IMR-90 (cell line): ENCODE data around the gene CIB2. TPM values are rescaled to one million over a fixed set of nuclear protein-coding genes. Genes with fewer than 3 reads are reported as not detected.

ENCODE experiments used
- ATAC-seq: fragments of 200-7000 bp; cut with Tn5 transposase; 2 replicates; pipeline ENCODE4 v1.9.1; 2020; ENCODE audit warnings: low read depth, mild to moderate bottlenecking, moderate library complexity
- BruUV-seq: library from RNA; stranded (reverse); fragments of 400-500 nt; replicated peaks from 2 replicates; lab custom pipeline; 2021; lab: Mats Ljungman, UMichigan
- CTCF ChIA-PET: fragments of 300-600 bp; formaldehyde crosslinking; extraction: SDS; loops from one replicate; lab custom pipeline; 2021; ENCODE audit warnings: antibody characterized with exemption; lab: Yijun Ruan, JAX
- POLR2A ChIA-PET: fragments of 300-600 bp; sonication (Branson Sonifier 250); formaldehyde crosslinking; loops from one replicate; lab custom pipeline; 2022; ENCODE audit warnings: antibody characterized with exemption; ENCODE audit not compliant: unreplicated experiment; lab: Charles Lee
- DNase-seq: peaks from one replicate; pipeline ENCODE4 v3.0.0; 2013
- H2AFZ ChIP-seq: replicated peaks from 2 replicates; pipeline ENCODE3; 2013; ENCODE audit warnings: low read length, mild to moderate bottlenecking; ENCODE audit not compliant: poor library complexity
- H2AK5ac ChIP-seq: 2 replicates; pipeline ENCODE4 v1.6.1; 2013; ENCODE audit warnings: low read depth, low read length, inconsistent platforms
- H2AK9ac ChIP-seq: replicated peaks from 2 replicates; pipeline ENCODE3; 2013; ENCODE audit warnings: mild to moderate bottlenecking, low read depth, low read length, moderate library complexity; ENCODE audit not compliant: poor library complexity
- H2BK120ac ChIP-seq: 2 replicates; pipeline ENCODE4 v1.6.1; 2013; ENCODE audit warnings: low read depth, low read length, inconsistent platforms
- H2BK15ac ChIP-seq: 3 replicates; pipeline ENCODE4 v1.6.1; 2013; ENCODE audit warnings: low read depth, low read length, inconsistent platforms
- H2BK20ac ChIP-seq: 2 replicates; pipeline ENCODE4 v1.6.1; 2013; ENCODE audit warnings: low read depth, mild to moderate bottlenecking, inconsistent platforms, low read length, moderate library complexity
- H2BK5ac ChIP-seq: 2 replicates; pipeline ENCODE4 v1.6.1; 2013; ENCODE audit warnings: mild to moderate bottlenecking, low read depth, low read length, inconsistent platforms; ENCODE audit not compliant: poor library complexity, severe bottlenecking
- H3K14ac ChIP-seq: replicated peaks from 2 replicates; pipeline ENCODE4 v1.6.1; 2013; ENCODE audit warnings: low read depth, low read length, inconsistent platforms
- H3K18ac ChIP-seq: 2 replicates; pipeline ENCODE4 v1.6.1; 2013; ENCODE audit warnings: low read depth, low read length, control low read depth
- H3K23ac ChIP-seq: 2 replicates; pipeline ENCODE4 v1.6.1; 2013; ENCODE audit warnings: low read depth, low read length, inconsistent platforms
- H3K27ac ChIP-seq: 2 replicates; pipeline ENCODE4 v1.5.1; 2013; ENCODE audit warnings: mild to moderate bottlenecking, control low read depth, low read length; ENCODE audit not compliant: insufficient read depth
- H3K27me3 ChIP-seq: 2 replicates; pipeline ENCODE4 v1.6.1; 2013; ENCODE audit warnings: low read length; ENCODE audit not compliant: control insufficient read depth, insufficient read depth
- H3K36me3 ChIP-seq: 2 replicates; pipeline ENCODE4 v1.6.1; 2013; ENCODE audit warnings: low read length, mixed read lengths; ENCODE audit not compliant: control insufficient read depth, insufficient read depth
- H3K4ac ChIP-seq: 2 replicates; pipeline ENCODE4 v1.6.1; 2013; ENCODE audit warnings: low read depth, low read length, inconsistent platforms
- H3K4me1 ChIP-seq: 2 replicates; pipeline ENCODE4 v1.6.1; 2013; ENCODE audit warnings: low read length, mixed read lengths; ENCODE audit not compliant: control insufficient read depth, insufficient read depth
- H3K4me2 ChIP-seq: 2 replicates; pipeline ENCODE4 v1.6.1; 2013; ENCODE audit warnings: low read depth, mild to moderate bottlenecking, control low read depth, low read length, moderate library complexity
- H3K4me3 ChIP-seq: 2 replicates; pipeline ENCODE4 v1.5.1; 2013; ENCODE audit warnings: low read depth, mild to moderate bottlenecking, control low read depth, low read length, moderate library complexity; ENCODE audit not compliant: insufficient read depth
- H3K56ac ChIP-seq: 2 replicates; pipeline ENCODE4 v1.6.1; 2013; ENCODE audit warnings: low read length, inconsistent platforms; ENCODE audit not compliant: insufficient read depth; ENCODE audit errors: extremely low read depth
- H3K79me1 ChIP-seq, 2 experiments: 2 replicates each; pipeline ENCODE4 v1.6.1; 2013; ENCODE audit warnings: low read length in 2 of 2, inconsistent platforms in 1 of 2, low read depth in 1 of 2
- H3K9ac ChIP-seq: 2 replicates; pipeline ENCODE4 v1.6.1; 2013; ENCODE audit warnings: low read depth, low read length, control low read depth
- H3K9me1 ChIP-seq: 2 replicates; pipeline ENCODE4 v1.6.1; 2013; ENCODE audit warnings: low read length, inconsistent platforms; ENCODE audit not compliant: insufficient read depth
- H3K9me3 ChIP-seq: 2 replicates; pipeline ENCODE4 v1.6.1; 2013; ENCODE audit warnings: low read length; ENCODE audit not compliant: control insufficient read depth, insufficient read depth
- H4K20me1 ChIP-seq: 2 replicates; pipeline ENCODE4 v1.6.1; 2013; ENCODE audit warnings: low read length, inconsistent platforms; ENCODE audit not compliant: insufficient read depth
- H4K5ac ChIP-seq: 2 replicates; pipeline ENCODE4 v1.6.1; 2013; ENCODE audit warnings: mild to moderate bottlenecking, low read depth, low read length, control low read depth
- H4K8ac ChIP-seq, 2 experiments: 2 replicates each; pipeline ENCODE4 v1.6.1; 2013; ENCODE audit warnings: low read depth in 2 of 2, low read length in 2 of 2, control low read depth in 1 of 2, inconsistent platforms in 1 of 2
- H4K91ac ChIP-seq: 2 replicates; pipeline ENCODE4 v1.6.1; 2013; ENCODE audit warnings: low read depth, low read length, inconsistent platforms; ENCODE audit not compliant: insufficient read depth
- BHLHE40 ChIP-seq: fragments of 150-350 bp; IDR thresholded peaks from 2 replicates; pipeline ENCODE4 v1.6.1; 2016; ENCODE audit warnings: mild to moderate bottlenecking, low read depth, low read length
- CEBPB ChIP-seq: IDR thresholded peaks from 2 replicates; pipeline ENCODE4 v1.6.1; 2012; ENCODE audit warnings: low read depth, low read length, improper control_type of control experiment
- CHD1 ChIP-seq: IDR thresholded peaks from 2 replicates; pipeline ENCODE4 v1.6.1; 2012; ENCODE audit warnings: low read depth, low read length, improper control_type of control experiment
- FOS ChIP-seq: fragments of 150-350 bp; IDR thresholded peaks from 2 replicates; pipeline ENCODE4 v1.6.1; 2016; ENCODE audit warnings: low read depth, low read length
- MAFK ChIP-seq: IDR thresholded peaks from 2 replicates; pipeline ENCODE4 v1.6.1; 2012; ENCODE audit warnings: low read depth, low read length, improper control_type of control experiment
- MAZ ChIP-seq: IDR thresholded peaks from 2 replicates; pipeline ENCODE4 v1.6.1; 2012; ENCODE audit warnings: low read depth, mild to moderate bottlenecking, low read length, improper control_type of control experiment, moderate library complexity, borderline replicate concordance
- MXI1 ChIP-seq: IDR thresholded peaks from 2 replicates; pipeline ENCODE4 v1.6.1; 2012; ENCODE audit warnings: low read depth, mild to moderate bottlenecking, low read length, moderate library complexity, borderline replicate concordance
- POLR2A ChIP-seq: IDR thresholded peaks from 2 replicates; pipeline ENCODE4 v1.6.1; 2012; ENCODE audit warnings: mild to moderate bottlenecking, low read depth, low read length
- RAD21 ChIP-seq: IDR thresholded peaks from 2 replicates; pipeline ENCODE4 v1.6.1; 2012; ENCODE audit warnings: low read length, improper control_type of control experiment
- RFX5 ChIP-seq: IDR thresholded peaks from 2 replicates; pipeline ENCODE4 v1.8.0; 2012; ENCODE audit warnings: low read depth, mild to moderate bottlenecking, low read length, moderate library complexity
- SMC3 ChIP-seq: fragments of 150-350 bp; IDR thresholded peaks from 2 replicates; pipeline ENCODE4 v1.6.1; 2016; ENCODE audit warnings: low read depth, mild to moderate bottlenecking, antibody characterized with exemption, low read length, moderate library complexity
- WGBS, 2 experiments: methylation state at CpG; one replicate each; pipeline versions ENCODE4 v1.1.5 to v1.1.7; 2013; ENCODE audit warnings: missing lambda C conversion rate in 2 of 2; ENCODE audit not compliant: insufficient read length in 1 of 2; ENCODE audit errors: extremely low coverage in 2 of 2; 5-methylcytosine and 5-hydroxymethylcytosine counted together
- dilution Hi-C: fragments of 300-500 bp; cut with HindIII; formaldehyde crosslinking; loops from one replicate; pipeline ENCODE4 v1.14.3; 2018; ENCODE audit warnings: low sequenced_read_pairs; ENCODE audit not compliant: unreplicated experiment
- in situ Hi-C: fragments of 300-500 bp; cut with MboI; formaldehyde crosslinking; loops from 3 replicates; pipeline ENCODE4 v1.14.3; 2019; ENCODE audit warnings: low sequenced_read_pairs, inconsistent platforms, mixed read lengths
- intact Hi-C: fragments of 100-400 bp; cut with micrococcal nuclease; formaldehyde crosslinking; loops from 2 replicates; pipeline ENCODE4 v1.10.0; 2022
- polyA plus RNA-seq, 3 experiments: library from polyadenylated mRNA; depleted of rRNA; stranded (reverse); fragments of >200 nt; gene quantifications; 2 replicates each; pipeline ENCODE4 v1.2.3, GENCODE V29; 2012; ENCODE audit warnings: low replicate concordance in 1 of 3
- total RNA-seq: library from RNA; depleted of rRNA; stranded (reverse); fragments of >200 nt; gene quantifications from 2 replicates; pipeline ENCODE4 v1.2.3, GENCODE V29; 2012
- TF ChIP-seq, protein P1 (sequence below): fragments of 150-350 bp; IDR thresholded peaks from 2 replicates; pipeline ENCODE4 v1.6.1; 2017; ENCODE audit warnings: mild to moderate bottlenecking, antibody characterized with exemption, low read length, low read depth
- TF ChIP-seq, protein P2 (sequence below): fragments of 150-350 bp; IDR thresholded peaks from 2 replicates; pipeline ENCODE4 v1.6.1; 2016; ENCODE audit warnings: low read depth, mild to moderate bottlenecking, low read length, moderate library complexity, borderline replicate concordance
- TF ChIP-seq, protein P3 (sequence below): conservative IDR thresholded peaks from 2 replicates; pipeline ENCODE4 v1.5.1; 2012; ENCODE audit warnings: mild to moderate bottlenecking, low read depth, low read length, improper control_type of control experiment

The CIB2 gene
- total and polyA plus RNA-seq, 2 of the 4 experiments (the other 2 are of a cell fraction): 2.2 to 2.4 TPM

DNA sequence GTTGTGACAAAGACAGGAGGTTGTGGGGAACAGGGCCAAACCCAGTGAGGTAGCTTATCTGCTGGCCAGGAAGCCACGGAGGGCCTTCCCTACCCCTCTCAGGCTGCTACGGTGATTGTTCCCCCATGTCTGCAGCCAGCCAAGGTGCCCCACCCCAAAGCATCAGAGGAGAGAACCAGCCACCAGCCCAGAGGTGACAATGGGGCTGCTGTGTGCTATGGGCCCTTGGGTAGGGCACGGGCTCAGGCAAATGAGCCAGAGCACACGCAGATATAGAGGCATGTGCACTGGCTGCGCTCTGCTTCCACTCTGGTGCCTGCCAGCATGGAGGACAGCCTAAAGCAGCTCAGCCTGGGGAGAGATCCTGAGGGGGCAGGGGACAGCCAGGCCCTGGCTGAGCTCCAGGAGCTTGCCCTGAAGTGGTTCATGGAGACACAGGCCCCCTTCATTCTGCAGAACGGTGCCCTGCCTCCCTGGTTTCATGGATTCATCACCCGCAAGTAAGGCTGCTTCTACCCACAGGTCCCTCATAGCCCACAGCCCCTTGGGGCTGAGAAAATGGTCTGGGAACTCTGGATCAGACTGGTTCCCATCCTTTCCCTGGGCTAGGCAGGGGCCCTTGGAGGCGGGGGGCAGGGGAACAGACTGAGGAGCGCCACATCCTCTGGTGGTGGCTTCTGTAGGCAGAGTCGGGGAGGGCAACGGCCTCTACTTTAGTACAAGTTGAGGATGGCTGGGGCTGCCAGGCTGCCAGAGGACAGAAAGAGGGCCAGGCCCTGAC lies 38.8 kb downstream of the CIB2 start, which contains the start of gene SH2D7:
TSS of gene SH2D7 (plus strand) at position 301 of the 781 bp plus-strand sequence. CDS start at position 325, 24 bp downstream.
- Histone ChIP-seq H3K56ac (no peak within 1 kb of the TSS), H3K27ac (peak within 1 kb of the TSS; percentile 9; the same call in 1 of the 2 replicates), H2AFZ (peak within 1 kb of the TSS; percentile 3), H3K79me1 (no peaks in the 10 kb centered on the region), H2BK20ac (peak within 1 kb of the TSS; percentile 29; the same call in 1 of the 2 replicates), H3K27me3 (peaks cover 22% of the 10 kb centered on the region), H2AK5ac (peak within 1 kb of the TSS; percentile 66), H3K4me1 (peaks cover 23% of the 10 kb centered on the region), H3K18ac (peak within 1 kb of the TSS; percentile 57), H3K4me3 (no peak within 1 kb of the TSS), H3K4me2 (peak within 1 kb of the TSS; percentile 21; the same call in 1 of the 2 replicates), H3K36me3 (no peaks in the 10 kb centered on the region), H3K9me3 (no peaks in the 10 kb centered on the region), H3K9me1 (peaks cover 16% of the 10 kb centered on the region), H4K5ac (peak within 1 kb of the TSS; percentile 16; the same call in 1 of the 2 replicates), H2AK9ac (peak within 1 kb of the TSS; percentile 25), H3K23ac (peak within 1 kb of the TSS; percentile 16; the same call in 1 of the 2 replicates), H2BK5ac (peak within 1 kb of the TSS; percentile 20), H2BK120ac (peak within 1 kb of the TSS; percentile 32), H4K91ac (peak within 1 kb of the TSS; percentile 35; the same call in 1 of the 2 replicates), H3K9ac (no peak within 1 kb of the TSS), H3K4ac (peak within 1 kb of the TSS; percentile 36), H3K14ac (peak within 1 kb of the TSS; percentile 37; the same call in 1 of the 2 replicates), H4K20me1 (peaks cover 17% of the 10 kb centered on the region), H2BK15ac (peak within 1 kb of the TSS; percentile 66; the same call in 1 of the 3 replicates), H4K8ac (no peak within 1 kb of the TSS)
- POLR2A ChIA-PET: no interaction called here
- CTCF ChIA-PET: interaction anchor here (1.8 to 2.5 kb wide), 2 partner anchors 10 to 16 kb away, joined by 7 to 10 read pairs; no protein-coding TSS in a partner anchor
- ATAC-seq: no peak
- WGBS, 2 experiments: 78% methylated on average over 3 of the region's 11 CpGs; no CpG with 5 or more reads in 1 of the 2 experiments
- DNase-seq: no peak
- in situ Hi-C loops (no loop called here), intact Hi-C loops (loop anchor here (5.0 kb wide), 1 partner anchor 85 kb away; no protein-coding TSS in a partner anchor), dilution Hi-C loops (no loop called here)
- no TSS peak for BruUV-seq
- TF ChIP-seq FOS (no peak), RAD21 (no peak), BHLHE40 (no peak), CEBPB (no peak), SMC3 (no peak), MAFK (no peak), POLR2A (no peak), MXI1 (no peak), RFX5 (no peak), MAZ (no peak), CHD1 (no peak)
- TF ChIP-seq, protein P1, sequence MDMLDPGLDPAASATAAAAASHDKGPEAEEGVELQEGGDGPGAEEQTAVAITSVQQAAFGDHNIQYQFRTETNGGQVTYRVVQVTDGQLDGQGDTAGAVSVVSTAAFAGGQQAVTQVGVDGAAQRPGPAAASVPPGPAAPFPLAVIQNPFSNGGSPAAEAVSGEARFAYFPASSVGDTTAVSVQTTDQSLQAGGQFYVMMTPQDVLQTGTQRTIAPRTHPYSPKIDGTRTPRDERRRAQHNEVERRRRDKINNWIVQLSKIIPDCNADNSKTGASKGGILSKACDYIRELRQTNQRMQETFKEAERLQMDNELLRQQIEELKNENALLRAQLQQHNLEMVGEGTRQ: no peak
- TF ChIP-seq, protein P2, sequence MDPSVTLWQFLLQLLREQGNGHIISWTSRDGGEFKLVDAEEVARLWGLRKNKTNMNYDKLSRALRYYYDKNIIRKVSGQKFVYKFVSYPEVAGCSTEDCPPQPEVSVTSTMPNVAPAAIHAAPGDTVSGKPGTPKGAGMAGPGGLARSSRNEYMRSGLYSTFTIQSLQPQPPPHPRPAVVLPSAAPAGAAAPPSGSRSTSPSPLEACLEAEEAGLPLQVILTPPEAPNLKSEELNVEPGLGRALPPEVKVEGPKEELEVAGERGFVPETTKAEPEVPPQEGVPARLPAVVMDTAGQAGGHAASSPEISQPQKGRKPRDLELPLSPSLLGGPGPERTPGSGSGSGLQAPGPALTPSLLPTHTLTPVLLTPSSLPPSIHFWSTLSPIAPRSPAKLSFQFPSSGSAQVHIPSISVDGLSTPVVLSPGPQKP: no peak
- TF ChIP-seq, protein P3, sequence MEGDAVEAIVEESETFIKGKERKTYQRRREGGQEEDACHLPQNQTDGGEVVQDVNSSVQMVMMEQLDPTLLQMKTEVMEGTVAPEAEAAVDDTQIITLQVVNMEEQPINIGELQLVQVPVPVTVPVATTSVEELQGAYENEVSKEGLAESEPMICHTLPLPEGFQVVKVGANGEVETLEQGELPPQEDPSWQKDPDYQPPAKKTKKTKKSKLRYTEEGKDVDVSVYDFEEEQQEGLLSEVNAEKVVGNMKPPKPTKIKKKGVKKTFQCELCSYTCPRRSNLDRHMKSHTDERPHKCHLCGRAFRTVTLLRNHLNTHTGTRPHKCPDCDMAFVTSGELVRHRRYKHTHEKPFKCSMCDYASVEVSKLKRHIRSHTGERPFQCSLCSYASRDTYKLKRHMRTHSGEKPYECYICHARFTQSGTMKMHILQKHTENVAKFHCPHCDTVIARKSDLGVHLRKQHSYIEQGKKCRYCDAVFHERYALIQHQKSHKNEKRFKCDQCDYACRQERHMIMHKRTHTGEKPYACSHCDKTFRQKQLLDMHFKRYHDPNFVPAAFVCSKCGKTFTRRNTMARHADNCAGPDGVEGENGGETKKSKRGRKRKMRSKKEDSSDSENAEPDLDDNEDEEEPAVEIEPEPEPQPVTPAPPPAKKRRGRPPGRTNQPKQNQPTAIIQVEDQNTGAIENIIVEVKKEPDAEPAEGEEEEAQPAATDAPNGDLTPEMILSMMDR: no peak
